ENCODE data around the gene ACAA1.
"Not testable (repeated sequence)": the region's sequence is repeated elsewhere in the genome, so short reads cannot be mapped to it uniquely, and the experiment has no call there.

Gene ACAA1

GRCh38 chr3:38153221-38153620, 16.3 kb upstream of the ACAA1 start:
- no peak for DNase-seq

- no peak for DNase-seq
These were observed 15.7 kb upstream of the ACAA1 start for GRCh38 chr3:38152609-38153008.

- no peak for DNase-seq
These were observed 14.8 kb upstream of the ACAA1 start for GRCh38 chr3:38151667-38152265.

- no peak for DNase-seq
These were observed 14.0 kb upstream of the ACAA1 start for GRCh38 chr3:38150780-38151528.

- no peak for DNase-seq
These were observed 12.8 kb upstream of the ACAA1 start for GRCh38 chr3:38149708-38150107.

- no peak for DNase-seq
These were observed 11.5 kb upstream of the ACAA1 start for GRCh38 chr3:38148311-38148882.

- no peak for DNase-seq
These were observed 10.5 kb upstream of the ACAA1 start for GRCh38 chr3:38147421-38147820.

- DNase-seq, result no peak
These were observed 9.6 kb upstream of the ACAA1 start for GRCh38 chr3:38146504-38146903.

GRCh38 chr3:38143511-38143910, 6.6 kb upstream of the ACAA1 start:
- DNase-seq, result no peak

- no peak for DNase-seq
These were observed 6.0 kb upstream of the ACAA1 start for GRCh38 chr3:38142959-38143358.

GRCh38 chr3:38141952-38142273, 5.0 kb upstream of the ACAA1 start:
- no peak for DNase-seq

- DNase-seq, result no peak
These were observed 4.4 kb upstream of the ACAA1 start for GRCh38 chr3:38141173-38141951.

- no peak for DNase-seq
These were observed 3.6 kb upstream of the ACAA1 start for GRCh38 chr3:38140326-38141172.

- DNase-seq, result no peak
These were observed 2.7 kb upstream of the ACAA1 start for GRCh38 chr3:38139652-38140051.

GRCh38 chr3:38139191-38139590, 2.3 kb upstream of the ACAA1 start:
- no peak for DNase-seq

GRCh38 chr3:38138349-38139190, 1.6 kb upstream of the ACAA1 start, which contains the start of gene MYD88:
TSS of gene MYD88 (plus strand) at chr3:38138661. CDS start at chr3:38138701, 40 bp downstream.
- DNase-seq, result peak; percentile 27

GRCh38 chr3:38137615-38138348, 855 bp upstream of the ACAA1 start:
- peak; percentile 27 for DNase-seq

GRCh38 chr3:38136393-38136776, 542 bp downstream of the ACAA1 start:
- no peak for DNase-seq

- DNase-seq, result not testable (repeated sequence)
These were observed 1.2 kb downstream of the ACAA1 start for GRCh38 chr3:38135621-38136277.

- not testable (repeated sequence) for DNase-seq
These were observed 2.3 kb downstream of the ACAA1 start for GRCh38 chr3:38134517-38135143.

Data from DMS79 (cell line).